ENCODE data around the gene DYRK2. TPM values are rescaled to one million over a fixed set of nuclear protein-coding genes. Genes with fewer than 3 reads are reported as not detected.

The DYRK2 gene
- total RNA-seq, 4 donors from 2014 or later, result 68.5 to 89.1 (median 80.6) TPM

GRCh38 chr12:67649570-67650387 is 1.2 kb downstream of the DYRK2 start:
- Histone ChIP-seq H3K4me1 (peaks cover 0 to 21% (median 0%) of the 10 kb centered on the region in 4 donors), H3K4me3 (peak overlapping the region; percentile 95 to 100 (median 98)), H3K9me3 (no peaks in the 10 kb centered on the region), H3K27me3 (no peaks in the 10 kb centered on the region), H3K27ac (peak overlapping the region; percentile 96 to 99 (median 98)), H3K36me3 (no peaks in the 10 kb centered on the region)
- TF ChIP-seq, protein P1, sequence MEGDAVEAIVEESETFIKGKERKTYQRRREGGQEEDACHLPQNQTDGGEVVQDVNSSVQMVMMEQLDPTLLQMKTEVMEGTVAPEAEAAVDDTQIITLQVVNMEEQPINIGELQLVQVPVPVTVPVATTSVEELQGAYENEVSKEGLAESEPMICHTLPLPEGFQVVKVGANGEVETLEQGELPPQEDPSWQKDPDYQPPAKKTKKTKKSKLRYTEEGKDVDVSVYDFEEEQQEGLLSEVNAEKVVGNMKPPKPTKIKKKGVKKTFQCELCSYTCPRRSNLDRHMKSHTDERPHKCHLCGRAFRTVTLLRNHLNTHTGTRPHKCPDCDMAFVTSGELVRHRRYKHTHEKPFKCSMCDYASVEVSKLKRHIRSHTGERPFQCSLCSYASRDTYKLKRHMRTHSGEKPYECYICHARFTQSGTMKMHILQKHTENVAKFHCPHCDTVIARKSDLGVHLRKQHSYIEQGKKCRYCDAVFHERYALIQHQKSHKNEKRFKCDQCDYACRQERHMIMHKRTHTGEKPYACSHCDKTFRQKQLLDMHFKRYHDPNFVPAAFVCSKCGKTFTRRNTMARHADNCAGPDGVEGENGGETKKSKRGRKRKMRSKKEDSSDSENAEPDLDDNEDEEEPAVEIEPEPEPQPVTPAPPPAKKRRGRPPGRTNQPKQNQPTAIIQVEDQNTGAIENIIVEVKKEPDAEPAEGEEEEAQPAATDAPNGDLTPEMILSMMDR (IDR thresholded peaks at IDR 0.05), result no peak
- peak; percentile 49 to 72 (median 64) for DNase-seq

DNA sequence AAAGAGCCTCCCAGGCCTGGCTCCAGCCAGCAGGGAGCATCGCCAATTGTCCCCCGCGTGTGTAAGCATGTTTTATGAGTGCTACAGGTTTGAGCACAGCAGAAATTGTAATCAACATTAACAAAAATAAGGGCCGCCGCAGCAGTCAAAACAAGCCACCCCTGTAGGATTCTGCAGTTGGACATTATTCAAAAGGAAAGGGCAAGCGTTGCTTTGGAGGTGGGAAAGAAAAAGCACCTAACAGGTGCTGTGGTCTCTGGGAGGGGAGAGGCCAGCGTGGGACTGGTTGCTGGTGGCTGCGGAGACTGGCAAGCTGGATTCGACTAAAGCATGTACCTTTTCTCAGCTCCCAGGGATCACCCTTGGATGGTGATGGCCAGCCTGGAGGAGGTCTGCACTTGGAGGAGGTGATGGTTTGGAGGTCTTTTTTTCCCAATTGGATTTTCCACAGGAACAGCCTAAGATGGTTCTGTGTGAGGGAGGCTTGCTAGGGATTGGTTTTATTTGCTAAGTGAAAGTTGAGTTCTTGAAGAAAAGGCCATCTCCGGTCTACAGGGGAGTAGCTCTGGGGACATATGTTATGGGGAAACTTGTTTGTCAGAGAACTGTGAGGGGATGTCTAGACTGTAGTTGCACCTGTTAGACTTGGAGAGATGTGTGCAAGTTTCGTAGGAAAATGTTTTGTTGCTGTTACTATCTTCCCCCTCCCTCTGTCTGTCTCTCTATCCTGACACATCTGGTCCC is 2.0 kb downstream of the DYRK2 start:
- Histone ChIP-seq H3K27ac (peak overlapping the region; percentile 96 to 99 (median 98)), H3K27me3 (no peaks in the 10 kb centered on the region), H3K4me3 (peak overlapping the region; percentile 95 to 100 (median 98)), H3K4me1 (peaks cover 0 to 21% (median 0%) of the 10 kb centered on the region in 4 donors), H3K9me3 (no peaks in the 10 kb centered on the region), H3K36me3 (no peaks in the 10 kb centered on the region)
- no peak for TF ChIP-seq POLR2A (IDR thresholded peaks at IDR 0.05)
- TF ChIP-seq, protein P1 (IDR thresholded peaks at IDR 0.05), result no peak
- peak in 1 of 3 donors; percentile 55 for DNase-seq

DNA sequence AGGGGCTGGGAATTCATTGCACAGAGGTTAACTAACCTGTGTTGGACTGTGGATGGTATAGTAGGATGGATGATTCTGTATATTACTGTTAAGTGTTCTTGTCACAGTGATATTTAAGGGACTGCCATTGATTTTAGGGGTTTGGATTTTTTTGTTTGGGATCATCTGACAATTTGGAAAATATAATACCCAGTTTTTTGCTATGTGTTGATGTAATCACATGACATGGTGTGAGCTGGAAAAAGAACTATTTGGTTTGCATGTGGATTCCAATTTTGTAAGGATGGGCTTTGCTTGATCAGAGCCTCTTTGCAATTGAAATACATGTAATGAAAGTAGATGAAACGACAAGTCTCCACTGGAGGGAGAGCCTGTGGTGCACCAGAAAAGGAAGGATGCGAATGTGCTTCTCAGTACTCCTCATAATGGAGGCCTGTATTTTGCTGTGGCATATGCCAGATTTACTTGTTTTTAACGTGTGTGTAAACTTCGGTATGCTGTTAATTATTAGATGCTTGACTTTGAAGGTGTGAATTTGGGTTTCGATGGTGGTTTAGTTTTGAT is 2.7 kb downstream of the DYRK2 start:
- H3K4me3 ChIP-seq, result peak overlapping the region; percentile 95 to 100 (median 98)
- peak overlapping the region in 3 of 4 donors; percentile 97 to 99 (median 98) for H3K27ac ChIP-seq
- H3K9me3 ChIP-seq, result no peaks in the 10 kb centered on the region
- DNase-seq, result peak in 1 of 3 donors; percentile 69
- no peaks in the 10 kb centered on the region for H3K36me3 ChIP-seq
- H3K4me1 ChIP-seq, result peaks cover 0 to 21% (median 0%) of the 10 kb centered on the region in 4 donors
- no peaks in the 10 kb centered on the region for H3K27me3 ChIP-seq
- TF ChIP-seq, protein P1 (IDR thresholded peaks at IDR 0.05), result peak in 4 of 6 experiments; percentile 10 to 55 (median 48)
- TF ChIP-seq POLR2A (IDR thresholded peaks at IDR 0.05), result no peak

DNA sequence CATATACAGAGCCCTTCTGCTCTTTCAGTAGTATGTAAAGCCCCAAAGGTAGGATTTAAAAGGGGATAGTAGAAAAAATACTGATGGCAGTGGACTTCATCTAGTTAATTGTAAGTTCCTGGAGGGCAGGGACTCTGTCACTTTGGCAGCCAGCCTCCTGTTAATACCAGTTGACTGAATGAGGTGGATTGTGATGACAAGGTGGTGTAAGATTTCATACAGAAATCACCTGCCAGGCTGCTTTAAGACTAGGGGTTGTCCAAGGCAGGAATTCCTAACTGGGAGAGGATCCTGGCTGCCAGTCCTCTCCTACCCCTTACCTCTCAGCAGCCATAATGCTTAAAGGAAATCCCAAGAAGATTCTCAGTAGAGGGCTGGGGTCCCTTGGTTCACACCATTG is 7.3 kb downstream of the DYRK2 start:
- no peak overlapping the region for H3K27ac ChIP-seq
- no peaks in the 10 kb centered on the region for H3K27me3 ChIP-seq
- H3K4me3 ChIP-seq, result no peak overlapping the region
- H3K9me3 ChIP-seq, result no peaks in the 10 kb centered on the region
- peaks cover 0 to 20% (median 0%) of the 10 kb centered on the region in 3 donors for H3K36me3 ChIP-seq
- TF ChIP-seq POLR2A (IDR thresholded peaks at IDR 0.05), result no peak
- TF ChIP-seq, protein P1 (IDR thresholded peaks at IDR 0.05), result no peak
- no peak for DNase-seq
- H3K4me1 ChIP-seq, result peaks cover 0 to 21% (median 0%) of the 10 kb centered on the region in 4 donors

DNA sequence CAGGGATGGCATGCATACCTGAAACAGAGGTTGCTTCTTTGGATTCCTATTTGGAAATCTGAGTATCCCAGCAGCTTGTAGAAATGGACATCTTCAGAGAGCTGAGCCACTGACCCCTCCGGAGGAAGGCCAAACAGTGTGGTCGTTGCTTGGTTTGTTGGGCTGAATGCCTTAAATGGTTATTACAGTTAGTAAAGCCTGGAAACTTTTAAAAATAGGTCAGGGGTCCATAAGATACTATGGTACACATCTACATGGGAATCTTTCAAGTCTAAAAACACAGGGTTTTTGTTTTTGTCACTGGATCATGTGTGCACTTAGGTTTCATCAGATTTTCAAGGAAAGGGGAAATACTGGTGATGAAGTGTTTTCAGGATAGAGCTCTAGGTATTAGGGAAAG is 7.7 kb downstream of the DYRK2 start:
- H3K4me3 ChIP-seq, result no peak overlapping the region
- no peak overlapping the region for H3K27ac ChIP-seq
- no peak for TF ChIP-seq POLR2A (IDR thresholded peaks at IDR 0.05)
- TF ChIP-seq, protein P1 (IDR thresholded peaks at IDR 0.05), result no peak
- no peaks in the 10 kb centered on the region for H3K9me3 ChIP-seq
- no peaks in the 10 kb centered on the region for H3K27me3 ChIP-seq
- H3K36me3 ChIP-seq, result peaks cover 0 to 20% (median 0%) of the 10 kb centered on the region in 3 donors
- DNase-seq, result no peak
- peaks cover 0 to 20% (median 0%) of the 10 kb centered on the region in 4 donors for H3K4me1 ChIP-seq
